ENCODE results near the gene CHN1.

The CHN1 gene

DNA sequence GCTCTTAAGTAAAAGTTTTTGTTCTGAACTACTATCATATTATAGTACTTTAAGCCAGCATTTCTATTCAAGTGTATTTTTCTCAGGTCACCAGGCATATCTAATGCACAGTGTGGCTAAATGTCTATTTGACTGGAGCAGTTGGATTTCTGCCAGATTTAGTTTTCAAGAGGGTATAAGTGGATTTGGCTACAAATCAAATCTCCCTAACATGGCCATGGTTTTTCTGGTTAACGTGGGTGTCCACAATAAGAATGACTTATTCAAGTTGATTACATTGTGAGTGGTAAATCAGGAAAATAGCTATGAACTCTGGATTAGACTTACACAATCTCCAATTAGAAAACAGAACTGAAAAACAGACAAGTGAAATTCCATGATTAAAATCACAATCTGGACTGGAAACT is 5.7 kb upstream of the CHN1 start:
- DNase-seq (ENCODE audit: low spot score) = no peak
- TF ChIP-seq CTCF (IDR thresholded peaks at IDR 0.05; ENCODE audit: extremely low read depth, missing control alignments) = no peak

GRCh38 chr2:175009917-175010621 is 4.9 kb upstream of the CHN1 start:
- no peak for TF ChIP-seq CTCF (IDR thresholded peaks at IDR 0.05; ENCODE audit: extremely low read depth, missing control alignments)
- no peak for DNase-seq (ENCODE audit: low spot score)

DNA sequence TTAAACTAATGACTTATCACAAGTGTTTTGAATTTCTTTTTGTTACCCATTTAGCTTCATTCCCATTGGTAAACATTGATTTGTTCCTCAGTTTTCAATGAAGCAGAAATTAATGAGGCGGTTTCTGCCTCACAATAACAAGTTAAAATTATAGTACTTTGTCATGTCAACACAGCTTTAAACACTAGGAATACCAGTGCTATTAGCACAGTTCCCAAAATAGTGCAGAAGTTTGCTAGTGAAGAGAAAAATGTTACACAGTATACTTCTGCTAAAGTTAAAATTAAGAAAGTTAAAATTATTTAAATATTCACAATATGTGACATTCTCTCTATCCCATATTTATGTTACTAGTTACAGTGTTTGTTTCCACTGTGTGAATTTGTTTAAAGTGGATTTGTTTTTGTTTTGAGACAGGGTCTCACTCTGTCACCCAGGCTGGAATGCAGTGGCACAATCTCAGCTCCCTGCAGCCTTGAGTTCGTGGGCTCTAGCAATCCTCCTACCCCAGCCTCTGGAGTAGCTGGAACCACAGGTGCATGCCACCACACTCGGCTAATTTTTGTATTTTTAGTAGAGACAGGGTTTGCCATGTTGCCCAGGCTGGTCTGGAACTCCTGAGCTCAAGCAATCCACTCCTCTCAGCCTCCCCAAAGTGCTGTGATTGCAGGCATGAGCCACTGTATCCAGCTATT is 3.8 kb upstream of the CHN1 start:
- no peak for TF ChIP-seq CTCF (IDR thresholded peaks at IDR 0.05; ENCODE audit: extremely low read depth, missing control alignments)

DNA sequence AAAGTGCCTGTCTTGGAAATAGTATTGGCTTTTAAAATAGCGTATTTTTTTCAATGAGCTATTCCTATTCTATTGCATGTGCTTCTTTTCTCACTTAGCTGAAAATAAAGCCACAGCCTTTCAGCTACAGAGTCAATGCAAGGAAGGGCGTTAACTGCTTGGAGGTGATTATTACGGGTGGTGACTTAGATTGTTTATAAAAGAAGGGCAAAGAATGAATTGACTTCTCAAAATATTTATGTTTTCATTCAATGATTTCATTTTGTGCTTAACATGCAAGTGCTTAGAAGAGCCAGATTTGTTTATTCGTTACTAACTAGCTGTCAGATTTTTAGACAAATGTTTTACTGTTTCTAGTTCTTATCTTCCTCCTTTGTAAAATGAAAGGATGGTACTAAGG is 2.8 kb upstream of the CHN1 start:
- no peak for TF ChIP-seq CTCF (IDR thresholded peaks at IDR 0.05; ENCODE audit: extremely low read depth, missing control alignments)

More for the DNA sequence above, 3.8 kb upstream of the CHN1 start:
- no peak for DNase-seq (ENCODE audit: low spot score)

GRCh38 chr2:175007510-175007909 is 2.3 kb upstream of the CHN1 start:
- no peak for DNase-seq (ENCODE audit: low spot score)
- no peak for TF ChIP-seq CTCF (IDR thresholded peaks at IDR 0.05; ENCODE audit: extremely low read depth, missing control alignments)

More for the DNA sequence above, 2.8 kb upstream of the CHN1 start:
- no peak for DNase-seq (ENCODE audit: low spot score)

DNA sequence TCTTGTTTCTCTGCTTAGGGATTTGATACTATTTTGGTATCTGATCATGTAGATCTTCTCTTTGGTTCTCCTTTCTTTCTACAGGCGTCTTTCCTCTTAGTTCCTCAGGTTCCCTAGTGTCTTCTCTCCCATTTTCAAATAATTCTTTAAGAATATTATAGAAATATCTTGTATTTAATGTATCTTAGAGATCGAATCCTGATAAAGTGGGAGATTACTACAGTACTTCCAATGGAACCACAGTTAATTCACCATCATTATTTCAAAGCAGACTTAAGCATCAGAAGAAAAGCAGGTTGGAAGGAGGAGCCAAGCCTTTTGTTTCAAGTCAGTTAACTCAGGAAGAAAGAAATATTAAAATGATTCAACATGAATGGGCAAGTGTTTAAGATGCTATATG is 1.1 kb upstream of the CHN1 start:
- TF ChIP-seq CTCF (IDR thresholded peaks at IDR 0.05; ENCODE audit: extremely low read depth, missing control alignments) = no peak
- DNase-seq (ENCODE audit: low spot score) = no peak

GRCh38 chr2:175005733-175006264 is 618 bp upstream of the CHN1 start:
- DNase-seq (ENCODE audit: low spot score) = no peak
- TF ChIP-seq CTCF (IDR thresholded peaks at IDR 0.05; ENCODE audit: extremely low read depth, missing control alignments) = no peak
